ENCODE results near the gene SPANXN2.
"Not testable (repeated sequence)": the region's sequence is repeated elsewhere in the genome, so short reads cannot be mapped to it uniquely, and the experiment has no call there.

SPANXN2 gene, protein sequence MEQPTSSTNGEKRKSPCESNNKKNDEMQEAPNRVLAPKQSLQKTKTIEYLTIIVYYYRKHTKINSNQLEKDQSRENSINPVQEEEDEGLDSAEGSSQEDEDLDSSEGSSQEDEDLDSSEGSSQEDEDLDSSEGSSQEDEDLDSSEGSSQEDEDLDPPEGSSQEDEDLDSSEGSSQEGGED

GRCh38 chrX:143720652-143721051 lies at the start of gene SPANXN2:
Gene SPANXN2 (minus strand): TSS chrX:143720752. CDS start chrX:143720668, 84 bp downstream.
- DNase-seq: not testable (repeated sequence)

GRCh38 chrX:143768976-143769375 lies 48.4 kb upstream of the SPANXN2 start:
- DNase-seq: no peak

- DNase-seq: not testable (repeated sequence)
Measured at GRCh38 chrX:143767789-143768188, 47.2 kb upstream of the SPANXN2 start.

GRCh38 chrX:143757887-143758286 lies 37.3 kb upstream of the SPANXN2 start:
- no peak for DNase-seq

DNA sequence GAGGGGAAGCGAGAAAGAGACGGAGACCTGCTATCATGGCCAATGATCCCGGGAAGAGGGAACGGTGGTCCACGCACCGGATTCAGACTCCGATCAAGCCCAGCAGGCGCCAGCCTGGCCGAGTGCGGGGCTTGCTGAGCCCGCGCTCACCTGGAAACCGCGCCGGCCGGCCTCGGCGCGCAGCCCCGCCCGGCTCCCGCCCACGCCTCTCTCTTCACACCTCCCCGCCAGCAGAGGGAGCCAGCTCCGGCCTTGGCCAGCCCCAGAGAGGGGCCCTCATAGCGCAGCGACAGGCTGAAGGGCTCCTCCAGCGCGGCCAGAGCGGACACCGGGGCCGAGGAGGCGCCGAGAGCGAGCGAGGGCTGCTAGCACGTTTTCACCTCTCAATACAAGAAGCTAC lies 36.8 kb upstream of the SPANXN2 start:
- no peak for DNase-seq

- no peak for DNase-seq
Measured at GRCh38 chrX:143754183-143754582, 33.6 kb upstream of the SPANXN2 start.

DNA sequence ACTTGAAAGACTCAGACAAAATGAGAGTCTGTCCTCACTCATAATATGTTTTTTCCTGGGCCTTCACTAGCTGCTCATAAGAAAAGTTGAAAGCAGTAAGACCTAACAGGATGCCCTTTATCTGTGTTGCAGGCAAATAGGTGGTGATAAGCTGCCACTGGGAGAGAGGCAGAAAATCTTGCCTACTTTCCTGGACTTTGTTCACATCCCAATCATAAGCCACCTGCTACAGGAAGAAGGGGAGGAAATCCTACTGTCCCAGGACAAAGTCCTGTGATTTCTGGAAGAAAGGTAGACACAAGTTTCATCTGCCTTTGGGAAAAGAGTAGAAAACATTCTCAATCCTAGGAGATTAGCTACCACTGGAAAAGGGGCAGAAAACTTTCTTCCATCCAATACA lies 13.3 kb upstream of the SPANXN2 start:
- no peak for DNase-seq

DNA sequence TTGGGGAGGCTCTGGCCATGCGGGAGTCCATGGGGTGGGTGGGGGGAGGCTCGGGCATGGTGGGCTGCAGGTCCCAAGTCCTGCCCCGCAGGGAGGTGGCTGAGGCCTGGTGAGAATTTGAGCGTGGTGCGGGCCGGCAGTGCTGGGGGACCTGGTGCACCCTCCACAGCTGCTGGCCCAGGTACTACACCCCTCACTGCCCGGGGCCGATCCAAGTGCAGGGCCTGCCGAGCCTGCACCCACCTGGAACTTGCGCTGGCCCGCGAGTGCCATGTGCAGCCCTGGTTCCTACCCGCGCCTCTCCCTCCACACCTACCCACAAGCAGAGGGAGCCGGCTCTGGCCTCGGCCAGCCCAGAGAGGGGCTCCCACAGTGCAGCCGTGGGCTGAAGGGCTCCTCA lies 5.7 kb upstream of the SPANXN2 start:
- DNase-seq: no peak

GRCh38 chrX:143701460-143701859 lies 19.1 kb downstream of the SPANXN2 start:
- no peak for DNase-seq

DNA sequence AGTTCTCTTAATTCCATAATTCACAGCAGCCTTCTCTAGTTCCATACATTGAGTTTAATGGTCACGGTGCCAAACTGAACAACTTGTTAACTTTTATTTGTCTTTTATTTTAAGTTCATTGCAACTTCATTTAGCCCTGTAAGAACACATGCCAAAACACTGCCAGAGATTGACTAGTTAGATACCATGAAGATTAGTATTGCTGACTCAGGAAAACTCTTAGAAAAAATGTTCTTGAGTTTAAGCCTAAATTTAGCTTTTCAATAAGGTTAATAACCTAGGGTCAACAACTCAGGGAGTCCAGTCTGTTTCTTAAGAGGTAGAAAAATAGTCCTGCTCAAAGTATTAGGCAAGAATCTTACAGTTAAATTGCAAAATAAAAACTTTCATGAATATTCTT lies 25.7 kb downstream of the SPANXN2 start:
- DNase-seq: no peak

DNA sequence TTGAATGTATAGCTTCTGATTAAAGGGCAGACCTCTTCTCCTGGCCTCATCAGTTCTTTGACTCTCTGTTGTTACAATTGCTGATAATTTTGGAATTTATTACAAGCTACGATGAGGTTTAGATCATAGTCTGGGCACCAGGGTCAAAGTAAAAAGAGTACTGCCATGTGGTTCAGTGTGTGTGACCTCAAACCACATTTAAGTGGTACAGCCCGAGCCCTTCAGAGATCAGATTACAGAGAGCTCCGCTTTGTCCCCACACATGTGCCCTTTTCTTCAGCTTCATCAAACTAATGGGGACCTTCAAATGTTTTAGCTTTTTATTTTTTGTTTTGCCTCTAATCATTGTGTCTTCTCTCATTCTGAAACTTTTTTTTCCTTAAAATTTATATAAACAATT lies 37.1 kb downstream of the SPANXN2 start:
- no peak for DNase-seq

DNA sequence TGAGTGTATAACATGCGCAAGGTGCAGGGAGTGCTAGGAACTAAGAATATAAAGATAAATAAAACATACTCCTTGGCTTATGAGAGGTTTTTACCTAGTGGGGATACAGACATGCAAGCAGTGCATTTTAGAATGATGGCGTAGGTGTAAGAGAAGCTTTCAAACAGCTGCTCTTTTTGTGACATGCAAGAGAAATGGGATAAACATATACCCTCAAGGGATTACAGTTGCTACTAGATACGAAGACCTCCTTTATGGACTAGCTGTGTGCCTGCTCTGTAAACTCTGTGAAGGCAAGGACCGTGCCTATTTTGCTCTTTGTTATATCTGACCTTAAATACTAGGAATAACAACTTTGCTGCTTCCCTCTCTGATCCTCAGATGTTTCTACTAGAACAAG lies 45.6 kb downstream of the SPANXN2 start:
- DNase-seq: no peak

DNA sequence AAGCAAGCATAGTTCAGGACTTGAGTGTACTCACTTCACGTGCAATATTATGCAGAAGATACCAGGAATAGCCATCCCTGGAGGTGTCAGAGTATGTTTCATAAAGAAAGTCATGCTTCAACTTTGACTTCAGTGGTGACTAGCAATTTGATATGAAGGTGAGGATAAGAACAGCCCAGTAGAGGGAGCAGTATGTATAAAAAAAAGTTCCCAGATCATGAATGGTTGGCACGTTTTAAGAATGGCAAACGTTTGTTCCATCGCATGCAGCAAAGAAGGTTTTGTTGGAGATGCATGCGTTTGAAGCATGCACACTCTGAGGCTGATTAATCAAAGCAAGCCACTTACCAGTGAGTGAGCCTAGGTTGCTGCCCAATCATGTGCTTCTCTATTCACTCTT lies 51.2 kb downstream of the SPANXN2 start:
- no peak for DNase-seq

- no peak for DNase-seq
Measured at GRCh38 chrX:143664302-143664701, 56.2 kb downstream of the SPANXN2 start.

DNA sequence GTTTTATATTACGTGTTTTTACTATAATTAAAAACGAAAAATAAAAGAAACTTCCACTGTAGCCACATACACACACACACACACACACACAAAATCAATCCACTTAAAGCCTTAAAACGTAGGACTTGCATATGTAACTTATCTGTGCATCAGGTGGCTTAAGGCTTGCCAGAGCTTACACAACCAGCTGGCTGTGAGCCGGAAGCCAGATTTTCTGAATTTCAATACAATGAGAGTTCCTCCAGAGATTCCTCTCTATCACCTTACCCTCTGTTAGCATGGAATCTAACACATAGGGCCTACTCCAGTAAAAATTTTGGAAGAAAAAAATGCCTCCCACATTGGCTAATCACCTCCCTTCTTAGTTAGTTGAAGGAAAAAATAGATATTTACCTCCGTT lies 56.8 kb downstream of the SPANXN2 start:
- no peak for DNase-seq
